Medulla oblongata (tissue), 1 donor: ENCODE measurements around the gene LRG1.

Source experiments
- DNase-seq: peaks from one replicate; pipeline ENCODE4 v3.0.0-alpha.2; 2015; ENCODE audit errors: extremely low spot score

The LRG1 gene

GRCh38 chr19:4539693-4540581 lies at the start of gene LRG1:
TSS of gene LRG1 (minus strand) at chr19:4540036. CDS start at chr19:4540013, 23 bp downstream.
- DNase-seq: peak; percentile 45

- no peak for DNase-seq
Observed at GRCh38 chr19:4588291-4588761, 48.5 kb upstream of the LRG1 start.

GRCh38 chr19:4587527-4587926 lies 47.7 kb upstream of the LRG1 start:
- DNase-seq: no peak

DNA sequence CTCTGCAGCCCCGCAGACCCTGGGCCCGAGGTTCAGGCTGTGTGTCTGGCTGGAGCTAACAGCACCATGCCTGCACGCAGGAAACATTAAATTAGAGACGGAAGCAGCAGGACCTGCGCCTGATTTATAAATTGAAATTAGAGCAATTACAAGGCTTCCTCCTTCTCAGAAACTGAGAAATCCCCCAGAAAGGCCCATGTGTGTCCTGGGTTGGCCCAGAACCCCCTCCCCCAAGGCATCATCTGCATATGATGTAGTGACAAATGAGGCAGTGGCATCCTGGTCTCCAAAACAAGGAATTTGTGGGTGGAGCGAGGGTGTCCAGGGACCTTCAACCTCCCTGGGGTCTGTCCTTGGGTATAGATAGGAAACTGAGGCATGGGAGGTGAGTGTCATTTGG lies 46.9 kb upstream of the LRG1 start:
- DNase-seq: no peak

DNA sequence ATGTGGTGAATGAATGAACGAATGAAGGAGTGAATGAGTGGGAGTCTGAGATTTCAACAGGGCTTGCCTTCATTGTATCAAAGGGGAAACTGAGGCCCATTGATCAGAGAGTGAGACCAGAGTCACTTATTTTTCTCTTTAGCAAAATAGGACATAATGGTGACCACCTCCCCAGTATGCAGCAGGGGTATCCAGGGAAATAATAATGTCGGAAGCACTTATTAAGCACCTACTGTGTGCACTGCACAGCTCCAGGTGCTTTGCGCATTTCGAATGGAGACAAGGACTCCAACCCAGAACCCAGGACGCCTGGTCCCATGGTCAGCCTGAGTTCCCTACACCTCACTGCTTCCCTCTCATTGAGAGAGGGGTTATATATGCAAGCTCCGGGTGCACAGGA lies 46.4 kb upstream of the LRG1 start:
- DNase-seq: no peak

GRCh38 chr19:4585556-4585955 lies 45.7 kb upstream of the LRG1 start:
- DNase-seq: no peak

GRCh38 chr19:4584670-4585460 lies 45.0 kb upstream of the LRG1 start:
- DNase-seq: no peak

- no peak for DNase-seq
Observed at GRCh38 chr19:4583961-4584669, 44.3 kb upstream of the LRG1 start.

GRCh38 chr19:4582980-4583842 lies 43.4 kb upstream of the LRG1 start:
- DNase-seq: no peak

DNA sequence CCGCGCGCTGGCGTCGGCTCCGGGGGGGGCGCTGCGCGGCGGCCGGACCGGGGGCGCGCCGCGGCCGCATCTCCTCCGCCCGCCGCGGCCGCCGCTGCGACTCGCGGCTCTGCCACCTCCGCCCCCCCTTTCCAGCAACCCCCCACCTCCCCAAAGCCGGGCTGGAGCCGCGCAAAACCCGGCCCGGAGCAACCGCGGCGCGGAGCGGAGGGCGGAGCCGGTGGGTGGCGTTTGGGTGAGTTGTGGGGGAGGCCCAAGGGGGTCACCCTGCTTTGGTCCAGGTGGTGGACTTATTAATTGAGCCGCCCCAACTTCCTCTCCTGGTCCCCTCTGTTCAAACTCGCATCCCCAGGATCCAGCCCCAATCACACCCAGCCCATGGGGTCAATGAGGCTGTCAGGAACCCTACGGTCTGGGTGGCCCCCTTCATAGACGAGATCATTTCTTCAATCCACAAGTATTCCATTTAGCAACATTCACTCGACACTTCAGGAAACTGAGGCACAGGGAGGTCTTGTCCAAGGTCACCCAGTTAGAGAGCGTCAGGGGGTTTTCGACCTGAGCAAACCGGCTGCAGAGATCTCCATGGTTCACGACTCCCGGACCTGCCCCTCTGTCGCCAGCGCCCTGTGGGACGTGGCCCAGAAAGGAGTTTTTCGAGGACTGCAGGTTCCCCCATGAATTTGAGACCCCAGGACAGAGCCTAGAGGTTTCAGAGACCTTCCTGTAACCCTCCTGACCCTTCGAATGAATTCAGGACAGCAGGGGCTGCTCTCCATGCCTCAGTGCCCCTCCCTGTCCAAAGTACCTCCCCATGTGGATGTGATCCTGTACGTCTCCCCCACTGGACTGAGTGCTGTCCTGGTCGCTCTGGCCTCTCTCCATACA lies 42.1 kb upstream of the LRG1 start:
- DNase-seq: no peak

GRCh38 chr19:4580961-4581665 lies 41.3 kb upstream of the LRG1 start:
- no peak for DNase-seq

- no peak for DNase-seq
Observed at GRCh38 chr19:4580021-4580901, 40.4 kb upstream of the LRG1 start.

GRCh38 chr19:4579389-4579788 lies 39.6 kb upstream of the LRG1 start:
- DNase-seq: no peak

DNA sequence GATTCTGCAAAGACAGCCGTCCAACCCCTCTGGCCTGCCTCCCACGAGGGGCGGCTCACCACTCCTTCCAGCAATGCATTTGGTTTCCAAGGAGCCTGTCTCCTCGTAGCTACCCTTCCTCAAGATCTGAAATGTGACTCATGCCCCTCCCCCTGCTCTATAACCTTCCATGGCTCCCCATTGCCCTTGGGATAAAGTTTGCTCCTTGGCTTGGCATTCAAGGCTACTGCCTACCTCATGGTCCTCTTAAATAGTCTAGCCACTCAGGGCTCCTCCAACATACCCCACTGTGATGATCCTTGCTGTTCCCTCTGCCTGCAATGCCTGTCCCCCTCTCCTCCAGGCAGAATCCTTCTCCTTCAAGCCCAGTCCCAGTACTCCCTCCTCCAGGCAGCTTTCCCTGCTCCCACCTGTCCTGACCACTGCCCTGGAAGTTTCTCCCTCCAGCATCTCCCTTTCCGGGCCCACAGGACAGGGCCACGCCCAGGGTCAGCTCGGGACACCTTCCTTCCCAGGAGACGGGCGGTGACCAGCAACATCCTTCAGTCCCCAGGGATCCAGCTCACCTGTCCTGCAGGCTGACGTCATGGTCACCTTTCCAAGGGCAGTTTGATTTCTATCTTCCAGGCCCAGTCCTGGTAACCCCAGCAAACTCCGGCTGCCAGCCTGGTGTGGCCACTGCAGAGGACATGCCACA lies 38.9 kb upstream of the LRG1 start:
- DNase-seq: no peak

- DNase-seq: no peak
Observed at GRCh38 chr19:4577020-4577782, 37.4 kb upstream of the LRG1 start.

DNA sequence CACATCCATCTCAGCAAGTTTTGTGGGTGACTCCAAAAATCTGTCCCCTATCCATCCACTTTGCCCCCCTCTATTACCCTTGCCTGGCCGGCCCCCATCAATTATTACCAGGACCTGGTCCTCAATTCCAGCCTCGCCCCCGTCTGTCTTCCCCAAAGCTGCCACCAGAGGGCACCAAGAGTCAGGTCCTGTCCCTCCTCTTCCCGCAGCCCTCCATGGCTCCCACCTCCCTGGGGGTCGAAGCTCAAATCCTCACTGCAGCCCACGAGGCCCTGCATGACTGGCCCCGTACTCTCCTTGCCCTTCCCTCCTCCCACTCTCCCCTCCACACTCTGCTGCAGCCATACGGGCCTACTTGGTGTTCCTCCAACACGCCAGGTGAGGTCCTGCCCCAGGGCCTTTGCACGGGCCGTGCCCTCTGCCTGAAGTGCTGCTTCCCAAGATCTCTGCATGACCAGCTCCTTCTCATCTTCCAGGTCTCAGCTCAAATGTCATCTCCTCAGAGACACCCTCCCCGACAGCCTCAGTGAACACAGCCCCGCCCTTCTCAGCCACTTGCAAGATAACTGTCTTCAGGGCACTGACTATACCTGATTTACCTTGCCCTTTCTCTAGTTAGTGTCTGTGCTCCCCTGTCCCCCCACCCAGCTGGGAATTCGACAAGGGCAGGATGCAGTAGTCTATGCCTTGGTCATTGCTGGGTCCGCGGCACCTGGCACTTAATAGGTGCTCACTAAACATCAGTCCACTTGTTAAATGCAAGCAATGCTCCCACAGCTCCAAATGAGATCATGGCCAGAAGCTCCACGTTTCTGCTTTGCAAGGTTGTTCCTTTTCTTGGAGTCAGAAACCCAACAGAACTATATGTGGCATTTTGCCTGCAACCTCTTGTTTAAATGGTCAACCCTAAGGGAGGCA lies 36.4 kb upstream of the LRG1 start:
- DNase-seq: peak; percentile 31
